Calu3 (cell line): ENCODE measurements around the gene HSPA1B. TPM values are rescaled to one million over a fixed set of nuclear protein-coding genes. Genes with fewer than 3 reads are reported as not detected.

ENCODE experiments used
- BruUV-seq: library from RNA; stranded (reverse); fragments of 400-500 nt; replicated peaks from 2 replicates; lab custom pipeline; 2021; lab: Mats Ljungman, UMichigan
- CTCF ChIA-PET: fragments of 300-600 bp; sonication (Branson Sonifier 250); formaldehyde crosslinking; loops from one replicate; lab custom pipeline; 2022; ENCODE audit warnings: antibody characterized with exemption; lab: Charles Lee
- DNase-seq: peaks from one replicate; pipeline ENCODE4 v3.0.0; 2022
- H3K27ac Mint-ChIP-seq: one replicate; pipeline ENCODE4 v1.8.0; 2022; ENCODE audit warnings: mixed read lengths; ENCODE audit not compliant: unreplicated experiment
- H3K27me3 Mint-ChIP-seq: one replicate; pipeline ENCODE4 v1.8.0; 2022; ENCODE audit warnings: mixed read lengths; ENCODE audit not compliant: unreplicated experiment
- H3K36me3 Mint-ChIP-seq: one replicate; pipeline ENCODE4 v1.8.0; 2022; ENCODE audit warnings: mild to moderate bottlenecking, moderate library complexity, mixed read lengths; ENCODE audit not compliant: insufficient read depth, unreplicated experiment
- H3K4me1 Mint-ChIP-seq: one replicate; pipeline ENCODE4 v1.8.0; 2022; ENCODE audit warnings: mild to moderate bottlenecking, low read depth, mixed read lengths; ENCODE audit not compliant: unreplicated experiment
- H3K4me3 Mint-ChIP-seq: one replicate; pipeline ENCODE4 v1.8.0; 2022; ENCODE audit warnings: mild to moderate bottlenecking, low read depth, moderate library complexity, mixed read lengths; ENCODE audit not compliant: unreplicated experiment
- H3K9me3 Mint-ChIP-seq: one replicate; pipeline ENCODE4 v1.8.0; 2022; ENCODE audit warnings: low read depth, mixed read lengths; ENCODE audit not compliant: unreplicated experiment
- intact Hi-C: fragments of 100-400 bp; cut with micrococcal nuclease; formaldehyde crosslinking; loops from one replicate; pipeline ENCODE4 v1.10.0; 2022; ENCODE audit not compliant: unreplicated experiment
- total RNA-seq: library from RNA; stranded (reverse); gene quantifications from 2 replicates; pipeline ENCODE4 v1.2.3, GENCODE V29; 2022
- TF ChIP-seq, protein P1 (sequence below): fragments of 200-600 bp; IDR thresholded peaks from one replicate; pipeline ENCODE4 v1.8.0; 2022; ENCODE audit warnings: antibody characterized with exemption; ENCODE audit not compliant: unreplicated experiment

HSPA1B gene
- total RNA-seq, 1 experiment from 2014 or later: 705 TPM

DNA sequence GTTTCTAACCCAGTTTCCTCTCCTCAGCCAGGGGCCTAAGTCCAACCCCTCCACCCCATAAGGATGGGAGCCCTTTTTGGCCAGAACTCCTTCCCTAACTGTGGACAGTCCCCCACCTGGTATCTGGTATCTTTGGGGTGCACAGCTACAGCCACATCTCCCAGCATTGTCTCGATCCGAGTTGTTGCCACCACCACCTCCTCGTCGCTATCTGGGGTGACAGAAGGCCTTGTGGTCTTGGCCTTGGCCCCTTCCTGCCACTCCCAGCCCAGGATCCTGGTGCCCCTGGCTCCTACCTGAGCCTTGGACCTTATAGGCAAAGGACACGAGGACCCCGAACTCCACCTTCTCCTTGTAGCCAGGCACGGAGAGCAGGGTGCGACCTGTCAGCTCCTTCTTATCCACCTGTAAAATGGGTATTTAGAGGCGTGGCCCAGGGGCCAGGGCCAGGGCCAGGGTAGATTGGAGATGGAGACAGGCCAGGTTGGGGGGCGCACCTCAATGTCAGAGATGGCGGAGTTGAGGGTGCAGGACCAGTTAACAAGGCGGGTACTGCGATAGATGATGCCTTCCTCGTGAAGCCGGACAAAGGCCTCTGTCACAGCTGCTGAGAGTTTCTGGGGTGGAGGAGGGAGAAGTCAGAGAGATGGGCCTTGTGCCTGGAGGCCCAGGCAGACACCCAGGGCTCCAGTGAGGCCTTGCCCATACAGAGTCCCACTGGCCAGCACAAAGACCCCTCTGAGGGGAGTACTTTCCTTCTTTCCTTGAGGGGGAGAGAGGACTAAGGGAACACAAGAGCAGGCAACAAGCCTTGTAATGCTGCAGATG lies 43.2 kb upstream of the HSPA1B start:
- Mint-ChIP-seq H3K4me1 (no peaks in the 10 kb centered on the region), H3K27me3 (no peaks in the 10 kb centered on the region), H3K9me3 (no peaks in the 10 kb centered on the region), H3K4me3 (no peak overlapping the region), H3K36me3 (peaks cover 96% of the 10 kb centered on the region), H3K27ac (peak overlapping the region; percentile 76)
- TF ChIP-seq, protein P1, sequence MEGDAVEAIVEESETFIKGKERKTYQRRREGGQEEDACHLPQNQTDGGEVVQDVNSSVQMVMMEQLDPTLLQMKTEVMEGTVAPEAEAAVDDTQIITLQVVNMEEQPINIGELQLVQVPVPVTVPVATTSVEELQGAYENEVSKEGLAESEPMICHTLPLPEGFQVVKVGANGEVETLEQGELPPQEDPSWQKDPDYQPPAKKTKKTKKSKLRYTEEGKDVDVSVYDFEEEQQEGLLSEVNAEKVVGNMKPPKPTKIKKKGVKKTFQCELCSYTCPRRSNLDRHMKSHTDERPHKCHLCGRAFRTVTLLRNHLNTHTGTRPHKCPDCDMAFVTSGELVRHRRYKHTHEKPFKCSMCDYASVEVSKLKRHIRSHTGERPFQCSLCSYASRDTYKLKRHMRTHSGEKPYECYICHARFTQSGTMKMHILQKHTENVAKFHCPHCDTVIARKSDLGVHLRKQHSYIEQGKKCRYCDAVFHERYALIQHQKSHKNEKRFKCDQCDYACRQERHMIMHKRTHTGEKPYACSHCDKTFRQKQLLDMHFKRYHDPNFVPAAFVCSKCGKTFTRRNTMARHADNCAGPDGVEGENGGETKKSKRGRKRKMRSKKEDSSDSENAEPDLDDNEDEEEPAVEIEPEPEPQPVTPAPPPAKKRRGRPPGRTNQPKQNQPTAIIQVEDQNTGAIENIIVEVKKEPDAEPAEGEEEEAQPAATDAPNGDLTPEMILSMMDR: no peak
- no peak for DNase-seq
- no TSS peak for BruUV-seq
- CTCF ChIA-PET: interaction anchor here (0.6 to 1.0 kb wide), 2 partner anchors 9 to 132 kb away, joined by 3 to 4 read pairs; partner anchors contain the start of gene BAG6
- intact Hi-C loops: no loop called here

- H3K36me3 Mint-ChIP-seq: peaks cover 96% of the 10 kb centered on the region
- no peak for DNase-seq
- CTCF ChIA-PET: interaction anchor here (0.5 to 1.0 kb wide), 2 partner anchors 144 to 163 kb away, joined by 3 to 7 read pairs; no protein-coding TSS in a partner anchor
- no peak overlapping the region for H3K27ac Mint-ChIP-seq
- BruUV-seq: no TSS peak
- H3K27me3 Mint-ChIP-seq: no peaks in the 10 kb centered on the region
- H3K4me1 Mint-ChIP-seq: peaks cover 3% of the 10 kb centered on the region
- intact Hi-C loops: no loop called here
- TF ChIP-seq, protein P1: no peak
- H3K4me3 Mint-ChIP-seq: no peak overlapping the region
- H3K9me3 Mint-ChIP-seq: no peaks in the 10 kb centered on the region
Observed at GRCh38 chr6:31785475-31785874, 42.1 kb upstream of the HSPA1B start.

DNA sequence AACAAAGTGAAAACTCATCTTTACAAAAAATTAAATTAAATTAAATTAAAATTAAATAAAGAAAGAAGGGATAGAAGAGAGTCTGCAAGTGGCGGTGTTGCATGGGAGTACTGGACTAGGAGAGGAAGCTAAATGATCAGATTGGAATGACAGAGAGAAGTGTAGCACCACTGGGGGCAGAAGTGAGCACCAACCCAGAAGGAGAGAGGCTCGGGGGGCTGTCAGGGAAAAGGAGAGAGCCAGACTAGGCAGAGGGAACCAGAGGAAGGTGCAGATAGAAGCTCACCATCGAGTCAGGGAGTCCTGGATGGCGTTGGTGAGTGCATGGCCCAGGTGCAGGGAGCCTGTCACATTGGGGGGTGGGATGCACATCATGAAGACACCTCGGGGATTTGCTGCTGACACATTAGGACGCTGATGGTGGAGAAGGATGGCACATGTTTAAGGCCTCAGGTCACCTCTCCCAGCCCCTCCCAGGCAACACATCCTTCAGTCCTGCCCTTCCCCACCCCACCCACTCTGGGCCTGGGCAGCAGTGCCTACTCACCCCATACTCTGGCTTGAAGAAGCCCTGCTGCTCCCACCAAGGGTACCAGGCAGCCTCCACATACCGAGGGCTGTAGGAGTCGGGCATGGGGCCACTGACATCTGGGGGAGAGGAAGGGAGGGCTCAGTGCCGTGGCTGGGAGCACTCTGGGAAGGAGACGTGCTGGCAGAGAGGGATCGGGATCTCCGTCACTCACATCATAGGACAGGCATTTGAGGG lies 36.0 kb upstream of the HSPA1B start:
- Mint-ChIP-seq H3K27ac (peak overlapping the region; percentile 93), H3K27me3 (no peaks in the 10 kb centered on the region), H3K36me3 (peaks cover 93% of the 10 kb centered on the region), H3K9me3 (no peaks in the 10 kb centered on the region), H3K4me1 (peaks cover 45% of the 10 kb centered on the region), H3K4me3 (peak overlapping the region; percentile 84)
- intact Hi-C loops: loop anchor here (5.0 kb wide), 1 partner anchor 41 kb away; no protein-coding TSS in a partner anchor
- CTCF ChIA-PET: interaction anchor here (0.6 to 2.2 kb wide), 15 partner anchors 15 to 71 kb away, joined by 3 to 18 read pairs (median 4); partner anchors contain the start of genes CLIC1, HSPA1A, HSPA1L and LSM2
- DNase-seq: peak; percentile 78
- TF ChIP-seq, protein P1: peak; percentile 94
- BruUV-seq: no TSS peak

DNA sequence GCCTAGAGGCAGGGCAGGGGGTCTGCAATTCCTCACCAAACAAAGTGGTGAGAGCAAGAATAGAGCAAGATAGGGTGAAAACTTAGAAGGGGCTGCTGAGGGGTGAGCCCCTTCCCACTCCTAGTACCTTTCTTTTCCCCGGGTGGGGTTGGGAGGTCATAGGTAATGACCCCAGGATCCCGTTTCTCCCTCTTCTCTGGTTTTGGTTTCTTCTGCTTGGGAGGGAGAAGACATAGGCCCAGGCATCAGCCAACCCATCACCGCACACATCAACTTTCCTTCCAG lies 35.5 kb upstream of the HSPA1B start:
- peak overlapping the region; percentile 93 for H3K27ac Mint-ChIP-seq

More for the DNA sequence above, 35.5 kb upstream of the HSPA1B start:
- BruUV-seq: no TSS peak
- CTCF ChIA-PET: interaction anchor here (0.9 to 2.0 kb wide), 3 partner anchors 17 to 52 kb away, joined by 3 to 18 read pairs (median 4); partner anchors contain the start of genes HSPA1A, HSPA1L and MSH5
- TF ChIP-seq, protein P1: no peak
- peaks cover 45% of the 10 kb centered on the region for H3K4me1 Mint-ChIP-seq
- DNase-seq: no peak
- H3K9me3 Mint-ChIP-seq: no peaks in the 10 kb centered on the region
- H3K4me3 Mint-ChIP-seq: peak overlapping the region; percentile 84
- intact Hi-C loops: loop anchor here (5.0 kb wide), 1 partner anchor 40 kb away; no protein-coding TSS in a partner anchor
- peaks cover 93% of the 10 kb centered on the region for H3K36me3 Mint-ChIP-seq
- H3K27me3 Mint-ChIP-seq: no peaks in the 10 kb centered on the region
